ENCODE measurements around the gene ULBP2.
"Not testable (repeated sequence)": the region's sequence is repeated elsewhere in the genome, so short reads cannot be mapped to it uniquely, and the experiment has no call there.

Gene ULBP2

GRCh38 chr6:149927025-149927424 lies 14.8 kb upstream of the ULBP2 start:
- not testable (repeated sequence) for DNase-seq (ENCODE audit: low read depth)

DNA sequence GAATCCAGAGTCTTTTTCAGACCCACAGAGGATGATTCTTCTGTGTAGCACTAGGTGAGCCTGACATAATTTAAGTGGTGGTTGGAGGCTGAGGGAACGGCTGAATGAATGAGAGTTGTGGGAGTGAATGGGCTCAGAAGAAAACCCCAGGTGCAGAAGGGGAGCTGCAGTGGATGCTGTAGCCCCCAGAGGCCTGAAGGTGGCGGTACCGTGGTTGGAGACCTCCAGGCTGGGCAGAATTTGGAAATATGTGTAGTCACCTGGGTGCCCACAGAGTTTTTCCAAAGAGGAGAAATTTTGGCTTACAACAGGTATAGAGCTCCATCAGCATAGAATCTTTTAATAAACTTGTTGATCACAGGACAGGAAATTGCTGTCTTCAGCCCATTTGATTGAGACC lies 12.4 kb upstream of the ULBP2 start:
- DNase-seq (ENCODE audit: low read depth), result no peak

DNA sequence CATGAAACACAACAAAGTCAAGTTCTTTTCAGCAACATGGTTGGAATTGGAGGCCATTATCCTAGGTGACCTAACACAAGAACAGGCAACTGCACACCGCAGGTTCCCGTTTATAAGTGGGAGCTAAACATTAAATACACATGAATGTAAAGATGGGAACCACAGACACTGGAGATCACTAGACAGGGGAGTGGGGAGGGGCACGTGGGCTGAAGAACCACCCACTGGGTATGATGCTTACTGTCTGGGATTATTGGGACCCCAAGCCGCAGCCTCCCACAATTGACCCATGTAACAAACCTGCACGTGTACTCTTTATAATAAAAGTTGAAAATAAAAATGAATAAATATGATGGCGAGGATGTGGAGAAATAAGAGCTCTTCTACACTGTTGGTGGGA lies 10.3 kb upstream of the ULBP2 start:
- no peak for DNase-seq (ENCODE audit: low read depth)

GRCh38 chr6:149933036-149933435 lies 8.8 kb upstream of the ULBP2 start:
- no peak for DNase-seq (ENCODE audit: low read depth)

DNA sequence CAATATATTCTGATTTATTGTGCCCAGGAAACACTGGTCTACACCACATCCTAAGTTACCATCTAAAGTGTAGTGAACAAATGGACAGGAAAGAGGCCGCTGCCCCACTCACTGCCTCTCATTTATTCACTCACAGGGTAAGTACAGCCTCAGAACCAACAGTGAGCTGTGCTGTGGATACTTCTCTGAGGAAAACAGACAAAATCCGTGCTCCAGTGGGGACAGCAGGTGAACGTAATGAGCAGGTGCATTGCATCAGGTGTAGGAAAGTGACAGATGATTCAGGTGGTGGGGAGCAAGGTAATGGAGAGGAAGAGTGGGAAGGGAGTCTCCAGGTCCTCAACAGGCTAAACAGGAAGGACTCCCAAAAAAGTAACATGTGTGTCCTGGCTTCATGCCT lies 8.4 kb upstream of the ULBP2 start:
- DNase-seq (ENCODE audit: low read depth), result no peak

DNA sequence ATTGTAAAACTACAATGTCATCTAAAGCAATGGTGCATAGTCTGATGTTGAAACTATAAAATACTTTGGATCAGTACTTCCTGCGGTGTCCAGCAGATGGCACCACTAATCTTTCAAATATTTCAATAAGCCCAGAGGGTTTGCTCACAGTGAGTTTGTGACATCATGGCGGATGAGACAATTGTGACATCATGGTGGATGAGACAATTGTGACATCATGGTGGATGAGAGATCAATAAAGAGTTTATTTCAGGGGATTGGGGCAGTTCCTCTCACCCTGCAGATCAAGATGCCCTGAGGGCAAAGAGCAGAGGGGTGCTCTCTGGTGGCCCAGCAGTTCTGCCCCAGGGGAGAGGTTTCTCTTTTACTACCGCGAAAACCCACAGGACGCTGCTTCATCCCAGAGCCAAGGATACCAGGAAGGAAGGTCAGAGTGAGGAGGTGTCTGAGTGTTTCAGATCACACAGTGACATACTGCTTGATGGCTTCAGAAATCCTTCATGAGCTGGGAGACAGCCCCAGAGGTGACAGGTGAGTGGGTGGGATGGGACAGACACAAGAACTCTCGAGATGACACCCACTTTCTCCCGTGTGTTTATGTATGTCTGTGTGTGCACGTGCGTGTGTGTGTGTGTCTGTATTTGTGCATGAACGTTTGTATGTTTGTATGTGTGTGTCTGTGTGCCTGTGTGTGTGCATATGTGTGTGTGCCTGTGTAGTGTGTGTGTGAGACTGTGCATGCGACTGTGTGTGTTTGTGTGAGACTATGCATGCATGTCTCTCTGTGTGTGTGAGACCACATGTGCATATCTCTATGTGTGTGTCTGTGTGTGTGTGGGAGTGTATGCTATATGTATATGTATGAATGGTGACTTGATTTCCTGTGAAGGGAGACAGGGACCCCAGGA lies 7.3 kb upstream of the ULBP2 start:
- peak; percentile 68 for DNase-seq (ENCODE audit: low read depth)

DNA sequence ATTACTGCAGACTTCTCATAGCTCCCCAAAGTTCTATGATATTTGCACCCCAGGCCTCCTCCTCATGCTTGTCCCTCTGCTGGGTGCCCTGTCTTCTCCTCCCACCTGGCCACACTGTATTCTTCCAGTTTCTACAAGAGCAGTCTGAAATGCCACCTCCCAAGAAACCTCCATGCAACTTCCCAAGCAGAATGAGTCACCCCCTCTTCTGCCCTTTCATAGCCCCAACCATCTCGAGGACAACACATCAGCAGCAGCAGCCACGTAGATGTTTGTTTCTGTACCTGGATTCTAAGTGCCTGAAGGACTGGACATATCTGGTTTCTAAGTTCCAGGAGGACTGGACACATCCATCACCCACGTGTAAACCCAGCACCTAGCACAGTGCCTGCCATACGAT lies 6.6 kb upstream of the ULBP2 start:
- DNase-seq (ENCODE audit: low read depth), result no peak

- no peak for DNase-seq (ENCODE audit: low read depth)
Observed at GRCh38 chr6:149935668-149936067, 6.1 kb upstream of the ULBP2 start.

- DNase-seq (ENCODE audit: low read depth), result no peak
Observed at GRCh38 chr6:149936743-149937142, 5.1 kb upstream of the ULBP2 start.

GRCh38 chr6:149938013-149938570 lies 3.7 kb upstream of the ULBP2 start:
- not testable (repeated sequence) for DNase-seq (ENCODE audit: low read depth)

DNA sequence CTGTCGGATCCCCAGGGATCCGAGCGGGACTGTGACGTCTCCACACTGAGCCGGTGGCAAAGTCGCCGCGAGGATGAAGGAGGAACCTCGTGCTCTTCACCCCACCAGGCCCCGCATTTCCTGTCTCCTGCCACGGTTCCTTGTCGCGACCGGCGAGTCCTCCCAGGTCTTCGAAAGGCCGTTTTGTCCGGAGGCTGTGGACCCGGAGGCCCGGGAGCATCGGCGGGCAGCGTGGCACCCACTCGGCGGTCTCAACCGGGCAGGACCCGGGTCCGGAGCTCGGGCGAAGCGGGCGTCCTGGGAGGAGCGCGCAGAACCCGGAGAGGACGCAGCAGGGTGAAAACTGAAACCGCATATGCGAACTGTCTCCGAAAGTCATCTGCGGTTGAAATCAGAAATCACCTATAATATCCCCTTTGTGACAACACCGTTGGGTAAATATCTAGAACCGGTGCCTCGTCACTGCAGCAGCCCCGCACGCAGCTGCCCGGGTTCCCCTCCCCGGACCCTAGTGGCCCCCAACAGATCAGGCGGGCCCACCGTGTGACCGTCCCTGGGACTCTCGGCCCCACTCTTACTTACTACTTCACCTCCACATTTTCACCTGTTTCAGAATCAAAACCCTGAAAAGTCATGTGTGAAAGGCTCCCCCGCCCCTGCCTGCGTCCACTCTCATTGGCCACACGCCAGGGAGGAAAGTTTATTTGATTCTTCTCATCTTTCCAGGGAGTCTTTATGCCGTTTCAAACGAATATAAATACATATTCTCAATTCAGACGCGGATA lies 3.1 kb upstream of the ULBP2 start:
- no peak for DNase-seq (ENCODE audit: low read depth)

DNA sequence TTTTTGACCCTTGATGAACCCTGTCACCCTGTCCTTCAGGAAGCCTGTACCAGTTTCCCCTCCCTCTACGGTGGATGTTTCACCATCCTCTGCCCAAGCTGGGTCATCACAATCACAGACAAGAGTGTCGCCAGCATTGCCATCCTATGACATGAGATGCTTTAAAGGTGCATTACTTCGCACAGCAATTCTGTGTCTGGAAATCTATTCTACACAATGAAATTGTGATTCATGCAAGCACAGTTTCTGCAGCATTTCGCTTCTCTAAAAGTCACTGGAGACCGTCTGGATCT lies 2.5 kb upstream of the ULBP2 start:
- no peak for DNase-seq (ENCODE audit: low read depth)

GRCh38 chr6:149939909-149940671 lies 1.7 kb upstream of the ULBP2 start:
- DNase-seq (ENCODE audit: low read depth), result no peak

GRCh38 chr6:149940672-149940982 lies 1.2 kb upstream of the ULBP2 start:
- DNase-seq (ENCODE audit: low read depth), result no peak

- DNase-seq (ENCODE audit: low read depth), result no peak
Observed at GRCh38 chr6:149942461-149942829, 631 bp downstream of the ULBP2 start.

GRCh38 chr6:149943321-149943720 lies 1.5 kb downstream of the ULBP2 start:
- DNase-seq (ENCODE audit: low read depth), result not testable (repeated sequence)

DNA sequence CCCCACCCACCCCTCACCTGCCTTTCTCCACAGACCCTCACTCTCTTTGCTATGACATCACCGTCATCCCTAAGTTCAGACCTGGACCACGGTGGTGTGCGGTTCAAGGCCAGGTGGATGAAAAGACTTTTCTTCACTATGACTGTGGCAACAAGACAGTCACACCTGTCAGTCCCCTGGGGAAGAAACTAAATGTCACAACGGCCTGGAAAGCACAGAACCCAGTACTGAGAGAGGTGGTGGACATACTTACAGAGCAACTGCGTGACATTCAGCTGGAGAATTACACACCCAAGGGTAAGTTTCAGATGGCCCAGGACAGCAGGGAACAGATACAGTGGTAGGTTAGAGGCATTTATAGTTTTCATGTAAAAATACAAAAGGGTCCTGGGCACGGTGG lies 3.5 kb downstream of the ULBP2 start:
- not testable (repeated sequence) for DNase-seq (ENCODE audit: low read depth)

DNA sequence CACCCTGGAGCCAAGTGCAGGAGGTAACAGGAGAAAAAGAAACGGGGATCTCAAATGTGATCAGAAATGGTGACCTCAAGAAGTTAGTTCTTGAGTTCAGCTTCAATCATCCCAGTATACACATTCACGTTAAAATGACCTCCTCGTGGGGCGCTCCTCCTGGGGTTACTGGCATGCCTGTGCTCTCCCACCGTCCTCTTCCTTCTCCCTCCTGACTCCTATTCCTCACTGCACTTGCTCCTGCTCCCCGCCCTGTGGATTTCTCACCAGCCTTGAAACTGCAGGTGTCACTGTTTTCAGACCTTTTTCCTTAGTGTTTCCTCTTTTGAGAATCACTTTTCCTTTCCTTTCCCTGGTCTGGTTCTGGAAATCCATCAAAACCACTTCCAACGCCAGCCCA lies 4.8 kb downstream of the ULBP2 start:
- not testable (repeated sequence) for DNase-seq (ENCODE audit: low read depth)

DNA sequence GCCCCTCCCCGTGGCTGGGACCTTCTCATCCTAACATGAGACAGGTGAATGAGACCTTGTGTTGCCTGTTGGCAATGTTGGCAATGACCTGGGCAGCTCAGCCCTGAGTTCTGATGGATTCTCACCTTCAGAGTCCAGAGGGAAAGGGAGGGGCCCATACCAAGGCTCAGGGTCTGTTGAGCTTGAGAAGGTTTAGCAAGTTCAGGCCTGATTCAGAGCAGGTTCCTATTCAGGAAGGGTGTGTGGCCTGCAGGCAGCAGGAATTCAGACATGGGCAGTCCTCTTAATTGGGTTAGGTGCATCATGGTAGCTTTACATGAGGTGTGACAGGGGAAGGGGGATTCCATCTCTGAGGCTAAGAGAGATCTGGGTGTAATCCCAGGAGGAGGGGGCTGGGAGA lies 5.7 kb downstream of the ULBP2 start:
- not testable (repeated sequence) for DNase-seq (ENCODE audit: low read depth)

GRCh38 chr6:149948011-149948410 lies 6.2 kb downstream of the ULBP2 start:
- no peak for DNase-seq (ENCODE audit: low read depth)

GRCh38 chr6:149948616-149949015 lies 6.8 kb downstream of the ULBP2 start:
- DNase-seq (ENCODE audit: low read depth), result no peak

DNA sequence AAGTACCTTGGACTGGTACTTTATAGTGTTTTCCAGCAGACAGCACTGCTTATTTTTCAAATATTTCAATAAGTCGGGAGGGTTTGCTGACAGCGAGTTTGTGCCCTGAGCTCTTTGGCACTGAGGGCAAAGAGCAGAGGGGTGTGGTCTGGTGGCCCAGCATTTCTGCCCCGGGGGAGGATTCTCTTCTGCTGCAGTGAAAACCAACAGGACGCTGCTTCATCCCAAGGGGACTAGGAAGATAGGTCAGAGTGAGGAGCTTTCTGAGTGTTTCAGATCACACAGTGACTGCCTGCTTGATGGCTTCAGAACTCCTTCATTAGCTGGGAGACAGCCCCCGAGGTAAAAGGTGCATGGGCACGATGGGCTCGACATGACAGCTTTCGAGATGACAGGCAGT lies 8.6 kb downstream of the ULBP2 start:
- DNase-seq (ENCODE audit: low read depth), result no peak

DNA sequence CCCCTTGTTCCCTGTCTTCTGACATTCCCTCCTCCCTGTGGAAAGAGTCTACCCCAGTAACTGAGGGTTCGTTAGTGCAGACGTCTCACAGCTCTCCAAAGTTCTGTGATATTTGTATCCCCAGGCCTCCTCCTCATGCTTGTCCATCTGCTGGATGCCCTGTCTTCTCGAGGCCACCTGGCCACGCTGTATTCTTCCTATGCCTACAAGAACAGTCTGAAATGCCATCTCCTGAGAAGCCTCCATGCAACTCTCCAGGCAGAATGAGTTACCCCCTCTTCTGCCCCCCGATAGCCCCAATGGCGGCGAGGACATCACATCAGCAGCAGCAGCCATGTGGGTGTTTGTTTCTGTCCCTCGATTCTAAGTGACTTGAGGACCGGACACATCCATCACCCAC lies 9.3 kb downstream of the ULBP2 start:
- DNase-seq (ENCODE audit: low read depth), result no peak

All from HS-5 (cell line).